HG03064 (cell line): ENCODE results near the gene COL12A1.

ENCODE experiments used
- ATAC-seq: cut with Tn5 transposase; IDR thresholded peaks from one replicate; pipeline ENCODE4 v1.9.1; 2021; ENCODE audit warnings: low read depth; ENCODE audit not compliant: unreplicated experiment

Gene COL12A1

DNA sequence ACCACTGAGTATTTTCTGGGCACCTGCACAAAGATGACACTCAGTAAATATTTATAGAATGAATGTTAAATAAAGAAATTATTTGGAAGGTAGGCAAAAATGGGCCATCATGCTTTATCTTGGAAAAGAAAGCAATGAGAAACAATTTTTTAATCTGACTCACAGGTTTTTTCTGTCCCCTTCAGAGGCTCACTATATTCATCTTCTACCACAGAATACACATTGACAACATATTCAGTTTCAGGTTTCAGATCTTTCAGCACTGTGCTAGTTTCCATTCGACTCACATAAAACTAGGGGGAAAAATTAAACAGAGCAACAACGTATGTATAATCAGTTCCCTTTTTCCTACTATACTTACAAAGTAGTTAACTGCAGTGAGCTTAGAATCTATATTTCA lies 58.3 kb downstream of the COL12A1 start:
- ATAC-seq = peak; percentile 93

DNA sequence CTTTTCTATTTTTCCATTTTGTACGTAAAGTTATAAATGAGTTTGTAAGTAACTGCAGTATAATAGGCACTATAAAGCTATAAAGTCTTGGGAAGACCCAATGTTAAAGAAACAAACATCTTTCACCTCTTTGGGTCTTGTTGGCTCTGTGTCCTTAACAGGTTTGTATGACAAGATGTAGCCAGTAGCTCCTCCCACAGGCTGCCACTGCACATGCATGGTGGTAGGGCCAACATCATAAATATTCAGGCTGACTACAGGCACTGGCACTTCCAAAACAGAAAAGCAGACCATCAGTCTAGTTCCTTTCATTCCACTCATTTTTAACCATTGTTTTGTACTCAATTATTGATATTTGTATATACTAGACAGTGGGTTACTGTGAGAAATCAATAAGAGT lies 59.9 kb downstream of the COL12A1 start:
- ATAC-seq = no peak

DNA sequence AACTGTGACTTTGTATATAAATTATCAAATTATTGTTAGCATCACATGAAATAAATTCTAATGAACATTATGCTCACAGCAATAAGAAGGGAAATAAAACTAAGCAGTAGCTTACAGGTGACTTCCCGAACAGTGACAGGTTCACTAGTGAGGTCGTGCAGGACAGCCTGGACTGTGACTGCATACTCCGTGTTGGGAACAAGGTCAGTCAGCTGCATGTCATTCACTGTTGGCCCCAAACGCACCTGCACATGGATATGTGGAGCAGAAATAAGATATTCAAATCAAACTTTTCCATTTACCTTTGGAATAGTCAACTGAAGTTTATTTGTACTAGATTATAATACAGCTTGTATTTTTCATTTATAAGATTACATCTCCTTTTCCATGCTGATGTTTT lies 60.6 kb downstream of the COL12A1 start:
- ATAC-seq = no peak

DNA sequence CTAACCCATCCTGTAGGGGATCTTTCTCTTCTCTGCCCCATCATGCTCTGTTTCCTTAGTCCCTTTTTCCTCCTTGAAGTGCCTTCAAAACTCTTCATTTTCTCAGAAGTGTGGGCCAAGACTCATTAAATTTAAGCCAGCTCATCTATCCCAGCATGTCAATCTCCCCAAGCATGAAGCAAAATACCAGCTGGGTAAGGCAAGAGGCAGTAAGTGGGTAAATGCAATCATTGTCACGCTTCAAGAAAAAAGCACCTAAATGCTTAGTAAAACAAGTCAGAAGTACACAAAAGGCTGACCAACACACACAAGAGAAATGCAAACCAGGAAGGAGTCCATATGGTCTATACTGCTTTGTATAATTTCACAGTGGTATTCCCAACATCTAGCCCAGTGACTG lies 61.5 kb downstream of the COL12A1 start:
- ATAC-seq = no peak

DNA sequence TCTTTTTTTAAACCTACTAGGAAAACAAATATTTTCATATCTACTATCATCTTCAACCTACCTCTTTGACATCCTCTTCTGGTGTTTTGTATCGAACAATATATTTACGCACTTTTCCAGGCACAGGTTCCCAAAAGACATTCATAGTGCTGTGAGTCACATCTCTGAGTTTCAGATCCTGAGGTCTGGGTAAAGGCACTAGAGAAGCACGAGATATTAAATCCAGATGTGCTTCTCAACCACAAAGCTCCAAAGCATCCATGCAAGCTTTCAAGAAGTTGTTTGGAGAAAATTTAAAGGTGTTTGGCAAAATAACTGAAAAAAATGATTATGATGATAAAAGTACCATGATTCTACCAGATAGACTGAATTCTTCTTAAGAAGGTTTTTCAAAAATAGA lies 62.7 kb downstream of the COL12A1 start:
- ATAC-seq = no peak

DNA sequence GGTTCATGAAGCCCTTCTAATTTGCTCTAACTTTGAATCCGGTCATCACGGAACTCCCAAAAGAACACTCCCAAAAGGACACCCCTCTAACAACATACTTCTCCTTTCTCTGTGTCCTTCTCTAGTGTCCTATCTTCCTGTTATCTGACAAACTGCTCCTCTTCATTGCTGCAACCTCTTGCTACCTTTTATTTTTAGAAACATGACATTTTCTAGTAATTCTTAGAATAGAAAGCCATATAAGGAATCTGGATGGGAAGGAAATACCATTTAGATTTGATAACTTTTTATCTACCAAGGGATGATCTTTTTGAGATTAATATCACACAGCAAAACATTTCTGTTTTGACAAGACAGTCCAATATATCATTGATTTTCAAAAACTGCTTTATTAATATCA lies 63.1 kb downstream of the COL12A1 start:
- ATAC-seq = no peak

DNA sequence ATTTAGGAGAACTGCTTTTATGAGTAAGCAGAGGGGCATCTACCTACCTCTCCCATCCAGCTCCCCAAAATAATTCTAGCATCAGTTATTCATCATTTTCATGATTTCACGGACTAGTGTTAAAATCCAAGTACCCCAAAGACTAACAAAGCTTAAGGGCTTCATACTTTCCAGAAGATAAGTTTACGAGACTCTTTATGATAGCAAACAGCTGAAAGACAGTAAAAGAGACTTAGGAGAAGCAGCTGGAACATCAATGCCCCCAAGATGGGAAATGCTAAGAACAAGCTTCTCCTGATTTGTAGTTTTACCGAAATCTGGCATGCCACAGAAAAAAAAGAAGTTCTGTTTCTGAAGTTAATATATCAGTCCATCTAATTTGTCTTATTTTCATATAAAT lies 70.0 kb downstream of the COL12A1 start:
- ATAC-seq = no peak

DNA sequence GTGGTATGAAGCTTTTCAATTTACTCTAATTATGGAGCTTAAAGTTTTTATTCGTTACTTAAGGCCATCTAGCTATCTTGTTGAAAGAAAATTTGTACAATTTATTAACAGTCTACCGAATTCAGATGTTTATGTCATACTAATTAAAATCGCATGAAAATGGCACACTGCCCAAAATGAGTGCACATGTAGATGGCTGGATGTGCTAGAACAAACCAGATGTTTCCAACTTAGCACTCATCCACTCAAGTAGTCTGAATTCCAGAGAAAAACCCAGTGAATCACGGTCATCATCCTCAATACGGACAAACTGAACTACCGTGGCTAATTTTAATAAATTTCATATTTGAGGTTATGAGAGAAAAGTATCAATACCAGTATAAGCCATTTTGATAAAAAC lies 70.4 kb downstream of the COL12A1 start:
- ATAC-seq = no peak

DNA sequence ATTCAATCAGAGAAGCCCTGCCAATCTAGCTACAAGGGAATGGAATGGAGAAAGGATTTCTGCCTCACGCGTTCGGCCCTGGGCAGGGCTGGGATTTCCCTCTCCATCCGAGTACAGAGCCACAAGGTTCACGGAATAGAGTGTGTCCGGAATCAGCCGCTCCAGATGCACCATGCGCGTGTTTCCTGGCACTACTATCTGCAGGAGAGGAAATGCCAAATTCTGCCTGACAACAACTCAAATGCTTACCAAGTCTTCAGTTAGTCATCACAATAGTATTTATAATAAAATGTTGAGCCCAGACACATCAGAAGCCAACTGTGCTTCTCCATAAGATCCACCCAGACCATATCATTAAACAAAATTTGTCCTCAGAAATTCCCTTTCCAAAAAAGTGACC lies 75.1 kb downstream of the COL12A1 start:
- no peak for ATAC-seq

DNA sequence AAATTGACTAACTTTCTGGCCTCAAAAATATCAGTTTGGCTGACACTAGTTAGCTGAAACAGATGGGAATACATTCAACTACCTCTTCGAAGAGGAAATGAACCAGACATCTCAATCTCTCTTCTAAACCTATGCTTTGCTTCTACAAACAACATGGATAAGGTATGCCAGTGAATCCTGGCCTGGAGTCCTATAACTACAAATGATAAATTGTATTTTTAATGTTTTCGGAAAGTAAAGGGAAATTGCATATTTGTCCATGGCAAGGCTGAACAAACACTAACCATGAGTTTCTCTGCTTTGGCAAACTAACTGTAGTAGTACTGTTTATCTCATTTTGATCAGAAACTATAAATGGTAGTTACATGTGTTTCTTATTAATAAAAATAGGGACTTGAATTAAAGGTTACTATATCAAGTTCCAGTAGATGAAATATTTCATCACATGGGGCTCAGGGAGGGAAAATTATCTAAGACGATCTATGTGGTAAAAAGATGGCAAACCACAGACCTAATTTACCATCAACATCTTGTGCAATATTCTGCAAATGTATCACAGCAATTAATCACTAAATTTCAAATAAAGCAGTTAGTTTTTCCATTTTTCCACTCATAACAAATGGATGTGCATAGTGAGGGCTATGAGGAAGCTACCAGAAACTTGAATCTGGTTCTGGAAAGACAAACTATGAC lies 76.8 kb downstream of the COL12A1 start:
- no peak for ATAC-seq

DNA sequence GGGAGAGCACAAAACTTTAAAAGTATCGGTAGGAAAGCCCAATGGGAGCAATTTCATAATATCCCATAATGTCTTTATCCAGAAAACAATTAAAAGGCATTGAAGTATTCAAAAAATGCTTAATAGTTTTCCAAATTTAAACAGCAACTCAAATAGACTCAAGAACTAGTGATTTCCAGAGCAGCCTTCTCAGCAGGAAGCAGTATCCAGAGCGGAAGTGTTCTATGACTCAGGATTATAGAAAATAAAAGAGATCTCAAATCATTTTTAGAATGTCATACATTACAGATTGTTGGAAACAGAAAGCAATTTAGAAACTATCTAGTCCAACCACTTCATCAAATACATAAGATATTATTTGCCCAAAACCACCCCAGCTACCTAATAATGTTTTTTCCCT lies 79.3 kb downstream of the COL12A1 start:
- no peak for ATAC-seq

DNA sequence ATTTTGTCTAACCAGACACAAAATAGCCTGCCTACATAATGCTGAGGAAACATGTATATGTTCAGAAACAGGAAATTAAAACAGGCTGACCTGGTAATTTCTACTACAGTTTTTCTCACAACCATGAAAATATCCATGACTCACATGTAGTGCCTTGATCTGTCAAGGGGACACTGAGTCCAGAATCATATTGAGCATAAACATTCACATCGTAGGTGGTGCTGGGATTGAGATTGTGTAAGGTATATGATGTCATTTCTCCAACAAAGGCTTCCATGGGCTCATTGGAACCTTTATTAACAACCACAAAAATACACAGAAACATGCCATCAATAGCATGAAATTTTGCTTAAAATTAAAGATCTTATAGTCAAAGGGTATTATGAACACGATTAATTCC lies 80.9 kb downstream of the COL12A1 start:
- ATAC-seq = no peak

DNA sequence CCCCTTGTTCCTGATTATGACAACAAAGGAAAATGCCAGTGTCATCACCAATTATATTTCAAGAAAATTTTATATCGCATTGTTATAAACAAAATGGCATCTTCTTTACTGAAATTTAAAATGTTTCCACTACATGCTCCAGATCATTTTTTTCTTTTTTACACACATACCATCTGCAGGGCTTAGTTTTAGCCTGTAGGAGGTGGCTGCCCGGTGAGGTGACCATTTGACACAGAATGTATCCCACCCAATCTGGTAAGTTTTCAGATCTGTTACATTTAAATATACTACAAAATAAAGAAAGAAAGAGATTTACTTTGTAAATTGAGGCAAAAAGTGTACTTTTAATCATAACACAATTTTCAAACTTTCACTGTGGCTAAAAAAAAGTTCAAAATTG lies 81.8 kb downstream of the COL12A1 start:
- no peak for ATAC-seq

DNA sequence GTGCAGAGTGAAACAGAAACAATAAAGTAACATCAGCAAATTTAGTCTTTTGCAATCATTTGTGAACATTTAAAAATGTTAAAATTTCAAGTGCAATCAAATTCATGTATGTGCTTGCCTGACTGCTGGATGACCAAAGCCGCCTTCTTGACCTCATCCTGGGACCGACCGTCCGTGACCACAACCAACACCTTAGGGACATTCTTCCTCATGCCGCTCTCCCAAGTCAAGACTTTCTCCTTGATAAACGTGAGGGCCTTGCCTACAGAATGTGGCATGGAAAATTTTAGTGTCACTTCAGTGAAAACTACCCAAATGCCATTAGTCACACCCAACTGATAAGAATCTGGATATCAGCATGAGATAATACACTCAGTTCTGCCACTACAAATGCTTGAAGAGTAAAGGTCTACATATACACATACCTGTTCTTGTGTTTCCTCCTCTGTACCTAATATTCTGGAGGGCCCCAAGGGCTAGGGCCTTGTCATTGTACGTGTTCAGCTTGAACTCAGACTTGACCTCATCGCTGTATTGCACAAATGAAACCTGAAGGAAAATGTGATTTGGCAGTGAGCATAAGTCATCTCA lies 86.8 kb downstream of the COL12A1 start:
- ATAC-seq = no peak

DNA sequence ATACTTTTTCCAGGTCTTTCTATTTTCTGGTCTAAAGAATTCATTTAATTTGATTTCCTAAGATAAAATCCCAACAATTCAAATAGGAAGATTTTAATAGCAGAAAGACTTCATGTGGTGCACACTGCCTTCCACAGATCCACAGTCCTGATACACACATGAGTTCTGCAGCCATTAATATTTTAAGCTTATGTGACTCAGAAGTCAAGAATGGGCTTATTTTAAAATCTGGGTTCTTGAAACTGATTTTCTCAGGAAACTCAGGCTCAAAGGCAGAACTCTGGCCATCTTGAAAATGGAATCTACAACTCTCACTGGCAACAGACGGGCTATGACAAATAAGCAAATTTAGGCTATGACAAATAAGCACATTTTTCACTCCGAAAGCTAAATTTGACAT lies 88.2 kb downstream of the COL12A1 start:
- no peak for ATAC-seq

DNA sequence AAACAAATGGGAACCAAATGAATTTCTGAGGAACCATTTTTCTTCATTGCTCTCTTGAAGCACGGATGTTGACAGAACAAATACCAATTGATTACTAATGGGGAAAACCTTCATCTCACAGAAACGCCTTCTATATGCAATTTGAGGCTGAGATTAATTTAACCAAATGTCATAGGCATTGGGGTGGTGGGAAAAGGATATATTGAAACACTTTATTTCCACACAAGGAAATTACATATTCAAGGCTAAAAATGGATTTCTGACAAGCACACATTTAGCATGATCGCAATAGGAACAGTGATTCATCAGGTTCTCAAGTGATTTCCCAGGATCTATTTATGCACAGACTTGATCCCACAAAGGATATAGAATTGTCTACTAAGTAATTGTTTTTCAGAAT lies 88.9 kb downstream of the COL12A1 start:
- no peak for ATAC-seq

DNA sequence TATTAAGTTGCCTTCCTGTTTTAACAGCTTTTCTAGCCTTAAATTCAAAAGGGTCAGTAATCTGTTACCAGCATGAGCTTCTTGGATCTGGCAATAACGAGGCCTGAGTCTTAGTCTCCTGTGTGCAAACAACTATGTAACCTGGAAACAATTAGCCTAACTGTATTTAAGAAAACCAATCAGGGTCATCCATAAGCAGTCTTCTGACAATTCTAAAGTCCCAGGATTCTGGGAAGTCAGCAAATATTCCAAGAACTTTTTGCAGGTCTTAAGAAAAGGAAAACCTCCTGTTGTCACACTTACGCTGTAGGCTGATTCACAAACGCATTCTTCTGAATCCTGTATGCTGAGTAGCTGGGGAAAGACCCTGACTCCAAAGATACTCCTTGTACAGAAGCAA lies 90.4 kb downstream of the COL12A1 start:
- no peak for ATAC-seq

DNA sequence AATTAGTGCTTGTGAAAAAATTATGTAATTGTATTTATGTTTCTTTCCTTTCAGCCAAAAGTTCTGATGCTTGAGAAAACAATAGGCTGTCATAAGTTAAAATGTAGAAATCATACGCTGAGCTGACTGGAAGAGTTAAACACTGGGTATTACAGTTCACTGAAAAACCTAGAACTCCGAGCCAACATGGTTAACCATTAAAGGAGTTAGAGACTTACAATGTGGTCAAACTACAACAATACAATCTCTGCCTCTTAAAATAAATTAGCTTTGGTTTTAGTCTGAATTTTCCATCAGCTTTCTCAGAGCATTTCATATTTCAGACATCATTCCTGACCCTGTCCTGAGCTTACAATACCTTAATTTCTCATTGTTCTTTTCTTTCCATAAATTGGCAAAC lies 91.0 kb downstream of the COL12A1 start:
- no peak for ATAC-seq

DNA sequence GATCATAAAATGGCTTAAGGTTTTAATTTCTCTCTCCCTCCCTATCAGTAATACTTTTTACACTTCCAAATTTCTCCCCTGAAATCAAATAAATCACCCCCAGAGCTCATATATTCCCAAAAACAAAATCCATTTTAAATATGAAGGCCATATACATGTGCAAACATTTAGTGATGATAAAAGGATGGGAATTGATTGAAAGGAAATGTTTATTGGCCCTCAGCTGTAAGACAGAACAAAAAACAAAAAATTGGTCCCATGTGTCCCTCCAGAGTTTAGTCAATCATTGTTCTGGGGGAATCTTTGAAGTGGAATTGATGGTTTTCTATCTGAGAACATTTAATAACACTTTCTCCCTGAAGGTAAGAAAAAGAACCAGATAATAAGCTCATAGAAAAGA lies 91.7 kb downstream of the COL12A1 start:
- no peak for ATAC-seq

DNA sequence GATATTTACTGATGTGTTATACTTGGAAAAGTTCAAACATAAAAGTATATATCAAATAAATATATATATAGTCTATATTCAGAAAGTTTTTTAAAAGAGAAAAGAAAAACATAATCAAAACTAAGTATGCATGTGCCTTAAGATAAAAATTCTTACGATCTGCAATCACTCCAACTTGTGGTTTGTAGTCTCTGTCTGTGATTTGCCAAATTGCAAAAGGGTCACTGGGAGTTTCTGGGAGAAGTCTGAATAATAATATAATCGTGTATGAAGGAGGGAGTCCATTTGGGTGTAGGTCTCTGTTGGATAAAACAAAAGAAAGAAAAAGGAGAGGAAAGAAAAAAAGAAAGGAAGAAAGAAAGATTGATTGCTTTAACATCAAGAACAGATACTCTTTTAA lies 92.4 kb downstream of the COL12A1 start:
- ATAC-seq = no peak

DNA sequence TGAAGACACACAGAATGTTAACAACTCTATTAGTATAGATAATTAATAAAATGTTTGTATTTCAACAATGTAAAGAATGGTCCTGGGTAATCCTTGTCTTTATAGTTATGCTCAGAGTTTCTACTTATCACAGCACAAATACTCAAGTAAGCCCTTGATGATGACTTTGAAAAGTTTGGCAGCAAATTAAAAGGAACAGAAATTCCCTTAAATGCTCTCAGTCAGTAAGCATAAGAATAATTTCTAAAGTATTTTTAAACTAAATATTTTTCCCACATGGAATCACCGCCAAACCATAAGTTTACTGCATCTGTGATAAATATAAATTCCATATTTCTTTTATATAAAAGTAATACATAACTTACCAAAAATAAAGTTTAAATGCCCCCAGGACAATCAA lies 96.1 kb downstream of the COL12A1 start:
- ATAC-seq = no peak

DNA sequence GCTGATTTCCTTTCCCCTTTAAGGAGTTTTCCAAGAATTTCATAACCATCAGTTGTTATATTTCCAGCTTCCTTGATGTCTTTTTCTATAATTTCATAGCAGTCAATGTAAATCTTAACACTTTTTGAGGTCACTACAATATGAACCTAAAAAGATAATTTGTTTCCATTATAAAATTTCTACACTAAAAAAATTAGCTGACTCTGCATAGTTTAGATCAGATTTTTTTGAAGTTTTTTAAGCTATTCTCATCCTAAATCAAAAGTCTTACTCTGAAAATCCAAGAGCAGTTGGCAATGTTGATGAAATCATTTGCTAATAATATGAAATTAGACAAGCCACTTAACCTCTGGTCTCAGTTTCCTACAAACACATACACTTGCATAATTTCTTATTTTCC lies 96.8 kb downstream of the COL12A1 start:
- ATAC-seq = no peak
